Keratinocyte (primary cell): ENCODE data around the gene KCNG1. TPM values are rescaled to one million over a fixed set of nuclear protein-coding genes. Genes with fewer than 3 reads are reported as not detected.

ENCODE experiments used
- DNase-seq: peaks from one replicate; pipeline ENCODE4 v3.0.0-alpha.2; 2011; ENCODE audit warnings: low read depth, missing footprints, low spot score
- FAIRE-seq: peaks from 2 replicates; lab custom pipeline; 2011; peaks lifted over from hg19 to GRCh38; lab: Jason Lieb, UNC
- H2AFZ ChIP-seq: 2 replicates; pipeline ENCODE4 v1.6.0; 2012; ENCODE audit warnings: low read length, control low read depth, inconsistent platforms; ENCODE audit not compliant: control insufficient read depth
- H3K27ac ChIP-seq: 2 replicates; pipeline ENCODE4 v1.5.1; 2011; ENCODE audit warnings: low read length; ENCODE audit not compliant: control insufficient read depth, insufficient read depth
- H3K27me3 ChIP-seq: 3 replicates; pipeline ENCODE4 v1.6.0; 2011; ENCODE audit warnings: low read length; ENCODE audit not compliant: control insufficient read depth, insufficient read depth; ENCODE audit errors: extremely low read depth
- H3K36me3 ChIP-seq, 2 experiments: 2 replicates in 1 of 2; 3 replicates in 1 of 2; pipeline ENCODE4 v1.5.1; 2011; ENCODE audit warnings: low read length in 2 of 2, mild to moderate bottlenecking in 1 of 2; ENCODE audit not compliant: control insufficient read depth in 2 of 2, insufficient read depth in 2 of 2; ENCODE audit errors: extremely low read depth in 1 of 2
- H3K4me1 ChIP-seq: 3 replicates; pipeline ENCODE4 v1.5.1; 2011; ENCODE audit warnings: low read length; ENCODE audit not compliant: control insufficient read depth, insufficient read depth; ENCODE audit errors: extremely low read depth
- H3K4me2 ChIP-seq: 3 replicates; pipeline ENCODE4 v1.6.0; 2011; ENCODE audit warnings: low read depth, low read length; ENCODE audit not compliant: control insufficient read depth, insufficient read depth; ENCODE audit errors: extremely low read depth
- H3K4me3 ChIP-seq, 3 experiments: fragments of 200-600 bp in 1 of 3; sonication (generic) in 1 of 3; 2 replicates in 2 of 3; 3 replicates in 1 of 3; pipeline ENCODE4 v1.5.1; 2011 to 2016; ENCODE audit warnings: low read length in 3 of 3, mild to moderate bottlenecking in 3 of 3, control low read depth in 2 of 3, inconsistent platforms in 1 of 3, low read depth in 1 of 3, mixed read lengths in 1 of 3, mixed run types in 1 of 3, moderate library complexity in 1 of 3; ENCODE audit not compliant: control insufficient read depth in 2 of 3, insufficient read depth in 2 of 3; ENCODE audit errors: extremely low read depth in 1 of 3
- H3K79me2 ChIP-seq: 2 replicates; pipeline ENCODE4 v1.6.0; 2012; ENCODE audit warnings: low read length; ENCODE audit not compliant: control insufficient read depth, insufficient read depth
- H3K9ac ChIP-seq: 3 replicates; pipeline ENCODE4 v1.6.0; 2011; ENCODE audit warnings: low read length; ENCODE audit not compliant: control insufficient read depth, insufficient read depth; ENCODE audit errors: extremely low read depth
- H3K9me1 ChIP-seq: 3 replicates; pipeline ENCODE4 v1.6.0; 2011; ENCODE audit warnings: low read length; ENCODE audit not compliant: control insufficient read depth, insufficient read depth; ENCODE audit errors: extremely low read depth
- H3K9me3 ChIP-seq: 2 replicates; pipeline ENCODE4 v1.5.1; 2012; ENCODE audit warnings: low read depth, low read length; ENCODE audit not compliant: control insufficient read depth
- H4K20me1 ChIP-seq: 3 replicates; pipeline ENCODE4 v1.6.0; 2011; ENCODE audit warnings: low read length; ENCODE audit not compliant: control insufficient read depth, insufficient read depth; ENCODE audit errors: extremely low read depth
- CTCF ChIP-seq, 3 experiments: IDR thresholded peaks in 1 of 3; conservative IDR thresholded peaks in 1 of 3; optimal IDR thresholded peaks in 1 of 3; 2 replicates in 2 of 3; 3 replicates in 1 of 3; pipeline versions ENCODE3 to v1.5.1; 2011; ENCODE audit warnings: low read length in 3 of 3, mild to moderate bottlenecking in 3 of 3, moderate library complexity in 2 of 3, control low read depth in 1 of 3, inconsistent platforms in 1 of 3; ENCODE audit not compliant: insufficient read depth in 2 of 3; ENCODE audit errors: extremely low read depth in 1 of 3
- EZH2 ChIP-seq: IDR thresholded peaks from one replicate; pipeline ENCODE4 v1.6.1; 2012; ENCODE audit warnings: inconsistent platforms, mild to moderate bottlenecking, low read length, moderate library complexity
- dilution Hi-C: fragments of 300-500 bp; cut with MboI; formaldehyde crosslinking; loops from one replicate; pipeline ENCODE4 v1.7.0; 2020; ENCODE audit warnings: low sequenced_read_pairs; ENCODE audit not compliant: extremely low pct_ligation_motif_present
- polyA plus RNA-seq, 5 experiments: library from polyadenylated mRNA; depleted of rRNA in 3 of 5; stranded (reverse) in 3 of 5; stranded (forward) in 1 of 5; unstranded in 1 of 5; fragments of >200 nt; gene quantifications; 1 replicate in 1 of 5; 2 replicates in 3 of 5; 3 replicates in 1 of 5; pipeline versions ENCODE4 v1.2.1 to v1.2.3, GENCODE V29; 2011 to 2012; ENCODE audit warnings: missing spikeins in 2 of 5, low read depth in 1 of 5, low replicate concordance in 1 of 5

KCNG1 gene
- polyA plus RNA-seq, 1 donor (not counting 4 experiments of a cell fraction or from before 2014, with no cell fraction given): 2.5 TPM

GRCh38 chr20:50959543-50960126, 63.3 kb downstream of the KCNG1 start:
- Histone ChIP-seq H3K9me3 (no peaks in the 10 kb centered on the region), H3K4me1 (peaks cover 17% of the 10 kb centered on the region), H3K27ac (peak overlapping the region; percentile 100), H3K4me2 (peak overlapping the region; percentile 96), H3K9me1 (no peaks in the 10 kb centered on the region), H4K20me1 (peaks cover 9% of the 10 kb centered on the region), H3K4me3 (peak overlapping the region; percentile 69 to 99 (median 99)), H3K9ac (peak overlapping the region; percentile 94), H3K36me3 (peaks cover 0 to 3% of the 10 kb centered on the region in 2 experiments), H2AFZ (no peak overlapping the region), H3K27me3 (no peaks in the 10 kb centered on the region), H3K79me2 (peaks cover 72% of the 10 kb centered on the region)
- no peak for FAIRE-seq
- TF ChIP-seq CTCF (optimal IDR thresholded peaks at IDR 0.05 in 1 of 3, IDR thresholded peaks at IDR 0.05 in 1 of 3, conservative IDR thresholded peaks at IDR 0.05 in 1 of 3; ENCODE audit: extremely low read depth in 1 of 3, insufficient read depth in 2 of 3, low read length in 3 of 3): no peak
- TF ChIP-seq EZH2: no peak
- no peak for DNase-seq
- dilution Hi-C loops: no loop called here

DNA sequence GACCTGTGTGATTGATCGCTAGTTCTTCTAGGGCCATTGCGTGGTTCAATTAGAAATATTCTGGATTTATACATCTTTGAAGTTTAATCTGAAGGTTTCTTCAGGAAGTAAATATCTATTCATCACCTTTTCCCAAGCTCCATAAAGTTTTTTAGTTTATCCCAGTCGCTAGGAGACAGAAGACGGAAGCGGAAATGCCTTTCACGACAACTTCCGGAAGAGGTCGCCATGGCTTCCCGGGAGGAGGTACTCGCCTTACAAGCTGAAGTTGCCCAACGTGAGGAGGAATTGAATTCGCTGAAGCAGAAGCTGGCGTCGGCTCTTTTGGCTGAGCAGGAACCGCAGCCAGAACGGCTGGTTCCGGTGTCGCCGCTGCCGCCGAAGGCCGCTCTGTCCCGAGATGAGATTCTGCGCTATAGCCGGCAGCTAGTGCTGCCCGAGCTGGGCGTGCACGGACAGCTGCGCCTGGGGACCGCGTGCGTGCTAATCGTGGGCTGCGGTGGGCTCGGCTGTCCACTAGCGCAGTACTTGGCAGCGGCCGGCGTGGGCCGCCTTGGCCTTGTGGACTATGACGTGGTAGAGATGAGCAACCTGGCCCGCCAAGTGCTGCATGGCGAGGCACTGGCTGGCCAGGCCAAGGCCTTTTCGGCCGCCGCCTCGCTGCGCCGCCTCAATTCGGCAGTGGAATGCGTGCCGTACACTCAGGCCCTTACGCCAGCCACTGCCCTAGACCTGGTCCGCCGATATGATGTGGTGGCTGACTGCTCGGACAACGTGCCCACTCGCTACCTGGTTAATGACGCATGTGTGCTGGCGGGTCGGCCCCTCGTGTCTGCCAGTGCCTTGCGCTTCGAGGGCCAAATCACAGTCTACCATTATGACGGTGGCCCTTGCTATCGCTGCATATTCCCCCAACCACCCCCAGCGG, 64.0 kb downstream of the KCNG1 start, which contains the start of gene MOCS3:
TSS of gene MOCS3 (plus strand) at position 204 of the 928 bp plus-strand sequence. CDS start at position 229, 25 bp downstream.
- dilution Hi-C loops: no loop called here
- peaks cover 9% of the 10 kb centered on the region for H4K20me1 ChIP-seq

More for the DNA sequence above, 64.0 kb downstream of the KCNG1 start, which contains the start of gene MOCS3:
- H3K4me3 ChIP-seq: peak within 1 kb of the TSS; percentile 69 to 99 (median 99)
- FAIRE-seq: peak; percentile 9
- no peaks in the 10 kb centered on the region for H3K9me1 ChIP-seq
- no peaks in the 10 kb centered on the region for H3K9me3 ChIP-seq
- H2AFZ ChIP-seq: peak within 1 kb of the TSS; percentile 96
- H3K36me3 ChIP-seq: peaks cover 1 to 3% of the 10 kb centered on the region in 2 experiments
- DNase-seq: peak; percentile 68
- no peaks in the 10 kb centered on the region for H3K27me3 ChIP-seq
- H3K9ac ChIP-seq: peak within 1 kb of the TSS; percentile 94
- H3K4me1 ChIP-seq: peaks cover 20% of the 10 kb centered on the region
- H3K27ac ChIP-seq: peak within 1 kb of the TSS; percentile 100
- H3K4me2 ChIP-seq: peak within 1 kb of the TSS; percentile 96
- TF ChIP-seq CTCF (optimal IDR thresholded peaks at IDR 0.05 in 1 of 3, IDR thresholded peaks at IDR 0.05 in 1 of 3, conservative IDR thresholded peaks at IDR 0.05 in 1 of 3; ENCODE audit: extremely low read depth in 1 of 3, insufficient read depth in 2 of 3, low read length in 3 of 3): no peak
- no peak for TF ChIP-seq EZH2
- peaks cover 79% of the 10 kb centered on the region for H3K79me2 ChIP-seq
